Naive thymus-derived CD8-positive, alpha-beta T cell (primary cell): ENCODE results near the gene RAPGEF1. TPM values are rescaled to one million over a fixed set of nuclear protein-coding genes. Genes with fewer than 3 reads are reported as not detected.
A peak's percentile ranks its signal among the peaks of the same experiment; 100 is the strongest.
"Not testable (repeated sequence)": the region's sequence is repeated elsewhere in the genome, so short reads cannot be mapped to it uniquely, and the experiment has no call there.

ENCODE experiments used
- ATAC-seq, 2 donors: fragments of 150-1000 bp; cut with Tn5 transposase in 1 of 2; sonication (Bioruptor Pico), chemical (Tn5 transposase) in 1 of 2; 1 replicate in 1 of 2; 2 replicates in 1 of 2; pipeline ENCODE4 v1.10.0; 2021; ENCODE audit warnings: mild to moderate bottlenecking in 2 of 2, moderate library complexity in 2 of 2
- POLR2A ChIA-PET: fragments of 350-600 bp; sonication (Branson Sonifier 250); formaldehyde crosslinking; loops from one replicate; lab custom pipeline; 2021; ENCODE audit warnings: antibody characterized with exemption; lab: Charles Lee
- DNase-seq, 10 donors: peaks; one replicate each; pipeline versions ENCODE4 v3.0.0 to v3.0.0-alpha.2; 2020 to 2022
- H3K27ac Mint-ChIP-seq, 10 donors: one replicate each; pipeline ENCODE4 v1.8.0; 2020 to 2022; ENCODE audit warnings: mild to moderate bottlenecking in 10 of 10, mixed read lengths in 10 of 10, moderate library complexity in 4 of 10, inconsistent platforms in 1 of 10
- H3K27me3 Mint-ChIP-seq, 5 donors: one replicate each; pipeline ENCODE4 v1.8.0; 2021 to 2022; ENCODE audit warnings: mixed read lengths in 5 of 5
- H3K36me3 Mint-ChIP-seq, 3 donors: one replicate each; pipeline ENCODE4 v1.8.0; 2020 to 2022; ENCODE audit warnings: mixed read lengths in 3 of 3, mild to moderate bottlenecking in 2 of 3, inconsistent platforms in 1 of 3
- H3K4me1 Mint-ChIP-seq, 4 donors: one replicate each; pipeline ENCODE4 v1.8.0; 2021 to 2022; ENCODE audit warnings: mixed read lengths in 4 of 4
- H3K4me3 Mint-ChIP-seq, 10 donors: one replicate each; pipeline ENCODE4 v1.8.0; 2020 to 2022; ENCODE audit warnings: mild to moderate bottlenecking in 10 of 10, mixed read lengths in 10 of 10, moderate library complexity in 6 of 10, inconsistent platforms in 1 of 10
- H3K9me3 Mint-ChIP-seq, 9 donors: one replicate each; pipeline ENCODE4 v1.8.0; 2020 to 2022; ENCODE audit warnings: mixed read lengths in 9 of 9, mild to moderate bottlenecking in 3 of 9, inconsistent platforms in 1 of 9, moderate library complexity in 1 of 9
- polyA plus RNA-seq, 3 donors: library from polyadenylated mRNA; unstranded; fragments of 300-500 nt; fragmentation: Illumina TruSeq; gene quantifications; one replicate each; pipeline ENCODE4 v1.2.3, GENCODE V29; 2021
- total RNA-seq, 8 experiments: library from RNA in 2 of 8; stranded (reverse) in 2 of 8; gene quantifications; one replicate each; pipeline ENCODE4 v1.2.3 and lab custom pipeline; 2021 to 2026

RAPGEF1 gene
- total and polyA plus RNA-seq, 5 experiments from 2014 or later = 1.6 to 94.7 (median 9.0) TPM

DNA sequence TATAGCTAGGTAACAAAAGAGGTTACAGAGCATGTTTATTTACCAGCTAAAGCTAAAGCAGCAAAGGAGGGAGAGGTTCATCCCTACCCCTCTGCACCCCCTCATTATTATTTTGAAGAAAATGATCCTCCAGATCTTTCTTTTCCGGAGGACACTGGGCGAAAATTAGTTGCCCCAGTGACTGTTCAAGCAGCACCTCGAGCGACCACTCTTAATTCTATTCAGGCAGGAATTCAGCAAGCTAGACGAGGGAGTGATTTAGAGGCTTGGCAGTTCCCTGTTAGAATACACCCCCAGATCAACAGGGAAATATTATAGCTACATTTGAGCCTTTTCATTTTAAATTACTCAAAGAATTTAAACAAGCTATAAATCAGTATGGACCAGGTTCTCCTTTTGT lies 58.8 kb downstream of the RAPGEF1 start:
- ATAC-seq, DNase-seq, POLR2A ChIA-PET, H3K9me3 Mint-ChIP-seq, H3K27me3 Mint-ChIP-seq, H3K4me3 Mint-ChIP-seq, H3K36me3 Mint-ChIP-seq: not testable (repeated sequence)
- Mint-ChIP-seq H3K27ac (peak overlapping the region in 2 of 10 donors; percentile 41 to 66), H3K4me1 (peaks cover 50 to 89% (median 73%) of the 10 kb centered on the region in 4 donors)

DNA sequence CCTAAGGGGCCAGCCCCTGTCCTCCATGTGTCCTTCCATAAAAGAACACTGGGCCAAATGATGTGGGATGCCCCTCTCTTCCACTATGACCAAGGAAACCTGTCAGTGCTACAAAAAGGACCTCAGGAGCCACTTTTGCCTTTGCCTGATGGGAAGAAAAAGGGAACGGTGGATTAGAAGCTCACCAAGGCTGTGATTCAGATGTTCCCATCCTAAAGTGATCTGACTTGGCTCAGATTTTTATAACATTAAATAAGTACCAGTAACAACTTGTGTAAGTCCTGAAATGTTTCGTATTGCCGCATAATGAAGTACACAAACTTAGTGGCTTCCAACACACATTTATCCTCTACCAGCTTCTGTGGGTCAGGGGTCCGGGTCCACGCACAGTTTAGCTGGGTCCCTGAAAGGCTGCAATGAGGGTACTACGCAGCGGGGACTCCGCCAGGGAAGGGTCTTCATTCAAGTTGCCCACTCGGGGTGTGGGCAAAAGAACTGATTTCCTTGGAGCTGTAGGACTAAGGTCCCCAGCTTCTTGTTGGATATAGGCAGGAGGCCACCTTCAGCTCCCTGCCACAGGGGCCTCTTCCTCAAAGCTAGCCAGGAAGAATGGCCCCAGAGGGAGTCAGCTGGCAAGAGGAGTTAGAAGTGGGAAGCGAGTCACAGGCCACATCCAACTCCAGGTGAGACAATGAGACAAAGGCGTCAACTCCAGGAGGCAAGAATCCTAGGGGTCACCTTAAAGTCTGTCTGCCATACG lies 60.4 kb downstream of the RAPGEF1 start:
- POLR2A ChIA-PET = interaction anchor here (0.6 to 2.4 kb wide), 4 partner anchors 15 to 1629 kb away, joined by 3 to 10 read pairs (median 4); partner anchors contain the start of gene RAPGEF1
- ATAC-seq (no peak), DNase-seq (no peak)
- Mint-ChIP-seq H3K27ac (peak overlapping the region in 6 of 10 donors; percentile 25 to 98 (median 64)), H3K9me3 (no peaks in the 10 kb centered on the region), H3K36me3 (no peaks in the 10 kb centered on the region), H3K4me3 (peak overlapping the region in 2 of 10 donors; percentile 10 to 60), H3K4me1 (peaks cover 50 to 95% (median 84%) of the 10 kb centered on the region in 4 donors), H3K27me3 (no peaks in the 10 kb centered on the region)

DNA sequence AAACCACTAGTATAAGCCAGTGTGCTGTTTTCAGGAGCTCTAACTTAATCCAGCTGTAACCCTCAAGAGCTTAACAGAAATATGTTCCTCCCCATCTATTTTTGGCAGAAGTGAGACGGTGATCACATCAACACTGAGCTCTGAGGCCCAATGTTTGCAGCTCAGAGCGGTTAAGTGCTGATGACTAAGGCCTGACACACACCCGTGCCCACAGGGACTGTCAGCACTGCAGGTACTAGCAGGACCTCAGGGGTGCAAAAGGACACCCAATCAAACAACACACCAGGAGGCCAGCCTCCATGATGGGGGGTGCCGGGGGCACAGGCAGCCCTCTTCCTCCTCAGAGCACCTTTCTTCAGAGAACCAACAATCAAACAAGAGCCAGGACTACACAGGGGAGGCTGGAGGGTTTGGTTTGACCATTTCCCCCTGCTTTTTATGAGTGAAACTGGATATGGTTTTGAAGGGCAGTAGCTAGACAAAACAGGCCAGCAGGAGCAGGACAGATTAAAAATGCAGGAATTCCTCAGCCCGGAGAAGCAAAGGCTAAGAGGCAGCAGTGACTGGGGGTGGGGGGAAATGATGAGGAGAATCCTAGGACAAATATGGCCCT lies 61.3 kb downstream of the RAPGEF1 start:
- POLR2A ChIA-PET = interaction anchor here (0.6 to 2.4 kb wide), 5 partner anchors 14 to 1628 kb away, joined by 3 to 10 read pairs (median 4); partner anchors contain the start of gene RAPGEF1
- H3K4me1 Mint-ChIP-seq = peaks cover 50 to 94% (median 80%) of the 10 kb centered on the region in 4 donors
- H3K9me3 Mint-ChIP-seq = no peaks in the 10 kb centered on the region

DNA sequence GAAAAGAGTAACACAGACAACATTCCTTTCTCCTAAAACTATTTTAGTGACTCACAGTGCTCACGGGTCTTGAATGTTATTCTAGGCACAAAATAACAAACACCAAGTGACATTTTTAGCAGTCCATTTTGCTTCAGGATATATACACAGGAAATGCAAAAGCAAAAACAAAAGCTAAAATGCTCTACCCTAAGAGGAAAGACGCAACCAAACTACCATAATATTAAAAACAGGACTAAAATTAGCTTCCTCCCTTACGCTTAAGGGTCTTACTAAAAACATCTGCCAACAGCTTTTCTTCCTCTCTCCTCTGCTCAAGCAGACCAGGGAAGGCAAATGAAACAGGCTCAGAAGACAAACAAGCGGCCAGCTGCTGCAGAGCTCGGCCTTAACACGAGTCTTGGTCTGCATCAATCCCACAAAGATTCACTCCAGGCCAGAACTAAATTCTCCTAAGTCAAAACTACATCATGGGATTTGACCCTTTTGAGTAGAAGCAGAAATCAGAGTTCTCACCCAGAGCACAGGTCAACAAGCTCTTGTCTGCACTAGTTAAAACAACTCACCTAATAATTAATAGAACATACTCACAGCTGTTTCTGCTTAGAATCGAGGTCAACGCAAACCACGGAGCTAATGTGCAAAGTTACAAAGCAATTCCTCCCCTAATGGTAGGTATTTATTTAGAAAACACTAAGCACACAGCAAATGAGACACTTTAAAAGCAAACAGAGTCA lies 62.3 kb downstream of the RAPGEF1 start:
- Mint-ChIP-seq H3K9me3 (no peaks in the 10 kb centered on the region), H3K27ac (peak overlapping the region in 8 of 10 donors; percentile 40 to 98 (median 84)), H3K36me3 (peaks cover 0 to 2% (median 0%) of the 10 kb centered on the region in 3 donors), H3K4me1 (peaks cover 52 to 94% (median 79%) of the 10 kb centered on the region in 4 donors), H3K4me3 (peak overlapping the region in 9 of 10 donors; percentile 8 to 84 (median 68)), H3K27me3 (no peaks in the 10 kb centered on the region)
- ATAC-seq = peak in 1 of 2 donors; percentile 19
- DNase-seq = peak in 1 of 10 donors; percentile 11
- POLR2A ChIA-PET = interaction anchor here (0.6 to 2.4 kb wide), 3 partner anchors 13 to 178 kb away, joined by 4 to 10 read pairs (median 4); partner anchors contain the start of gene RAPGEF1

More for the DNA sequence above, 61.3 kb downstream of the RAPGEF1 start:
- ATAC-seq (peak; percentile 76 to 88), DNase-seq (peak in 6 of 10 donors; percentile 14 to 74 (median 31))
- Mint-ChIP-seq H3K27me3 (no peaks in the 10 kb centered on the region), H3K36me3 (peaks cover 0 to 2% (median 0%) of the 10 kb centered on the region in 3 donors), H3K4me3 (peak overlapping the region in 6 of 10 donors; percentile 60 to 84 (median 71)), H3K27ac (peak overlapping the region; percentile 24 to 98 (median 84))

DNA sequence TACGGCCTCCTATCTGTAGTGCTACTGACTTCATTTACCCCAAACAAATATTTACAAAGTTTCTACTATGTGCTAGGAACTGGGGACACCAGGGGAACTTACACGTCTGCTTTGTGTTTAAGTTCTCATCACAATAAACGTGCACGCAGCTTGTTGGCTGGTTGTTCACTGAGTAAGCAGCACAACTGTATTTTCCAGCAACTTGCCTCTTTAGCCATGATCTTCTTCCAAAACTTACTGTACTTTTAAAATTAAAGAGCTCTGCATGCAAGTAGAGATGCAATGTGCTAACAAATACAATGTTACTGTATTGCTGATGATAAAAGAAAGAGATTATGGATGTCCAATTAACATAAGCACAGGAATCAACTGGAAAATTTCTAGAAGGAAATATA lies 62.8 kb downstream of the RAPGEF1 start:
- Mint-ChIP-seq H3K4me1 (peaks cover 50 to 94% (median 76%) of the 10 kb centered on the region in 4 donors), H3K9me3 (no peaks in the 10 kb centered on the region), H3K27ac (peak overlapping the region in 6 of 10 donors; percentile 52 to 98 (median 88)), H3K27me3 (no peaks in the 10 kb centered on the region), H3K36me3 (peaks cover 0 to 2% (median 0%) of the 10 kb centered on the region in 3 donors), H3K4me3 (peak overlapping the region in 8 of 10 donors; percentile 34 to 84 (median 68))
- no peak for ATAC-seq
- POLR2A ChIA-PET = interaction anchor here (0.8 to 2.4 kb wide), 2 partner anchors 12 to 142 kb away, joined by 3 to 10 read pairs; no protein-coding TSS in a partner anchor
- DNase-seq = no peak

DNA sequence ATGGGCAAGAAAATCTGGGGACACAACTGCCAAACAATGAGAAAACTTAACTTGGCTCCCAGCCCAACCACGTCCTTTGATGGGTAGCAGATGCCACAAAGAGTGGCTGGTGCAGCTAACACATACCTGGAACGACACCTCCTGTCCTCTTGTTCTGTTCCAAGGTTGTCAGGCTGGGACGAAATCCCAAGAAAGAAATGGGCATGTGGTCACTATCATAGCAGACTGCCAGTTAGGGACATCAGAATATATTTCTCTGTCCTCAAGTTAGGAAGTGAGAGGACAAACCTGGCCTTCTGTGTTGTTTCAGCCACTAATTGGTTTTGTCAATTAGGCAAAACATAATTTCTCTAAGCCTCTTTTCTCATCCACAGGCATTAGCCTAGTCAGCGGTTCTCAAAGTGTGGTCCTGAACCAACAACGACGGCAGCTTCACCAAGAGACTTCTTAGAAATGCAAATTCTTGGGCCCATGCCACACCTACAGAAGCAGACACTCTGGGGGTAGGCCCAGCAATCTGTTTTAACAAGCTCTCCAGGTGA lies 63.4 kb downstream of the RAPGEF1 start:
- Mint-ChIP-seq H3K9me3 (no peaks in the 10 kb centered on the region), H3K27me3 (no peaks in the 10 kb centered on the region), H3K4me3 (peak overlapping the region in 8 of 10 donors; percentile 38 to 84 (median 65)), H3K4me1 (peaks cover 50 to 94% (median 76%) of the 10 kb centered on the region in 4 donors), H3K27ac (peak overlapping the region in 8 of 10 donors; percentile 3 to 98 (median 86)), H3K36me3 (peaks cover 0 to 2% (median 0%) of the 10 kb centered on the region in 3 donors)
- ATAC-seq (peak; percentile 80 to 83), DNase-seq (peak in 9 of 10 donors; percentile 34 to 78 (median 64))
- POLR2A ChIA-PET = interaction anchor here (0.8 to 0.9 kb wide), 2 partner anchors 16 to 141 kb away, joined by 3 read pairs; no protein-coding TSS in a partner anchor

DNA sequence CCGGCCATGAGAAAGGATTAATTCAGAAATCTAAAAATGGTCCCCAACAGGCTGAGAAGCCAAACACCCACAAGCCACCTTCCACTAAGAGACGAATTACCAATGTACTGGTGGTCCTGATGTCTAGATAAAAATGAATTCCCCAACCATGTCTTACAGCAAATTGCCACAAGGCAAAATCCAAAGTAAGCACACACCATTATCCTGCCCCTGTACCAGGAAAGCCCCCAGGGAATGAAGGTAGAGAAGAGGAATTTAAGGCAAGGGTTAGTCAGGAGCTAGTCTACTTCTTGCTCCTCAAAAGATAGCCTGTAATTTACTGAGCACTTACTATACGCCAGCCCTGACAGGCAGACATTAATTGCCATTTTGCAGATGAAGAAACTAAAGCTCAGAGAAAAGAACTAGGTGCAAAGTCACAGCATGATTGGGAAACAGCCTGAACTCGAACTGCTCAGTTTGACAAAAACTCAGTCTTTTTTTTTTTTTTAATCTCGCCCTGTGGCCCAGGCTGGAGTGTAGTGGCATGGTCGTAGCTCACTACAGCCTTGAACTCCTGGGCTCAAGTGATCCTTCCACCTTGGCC lies 64.3 kb downstream of the RAPGEF1 start:
- DNase-seq (no peak), ATAC-seq (no peak)
- no peaks in the 10 kb centered on the region for H3K27me3 Mint-ChIP-seq
- POLR2A ChIA-PET = interaction anchor here (0.9 to 1.0 kb wide), 2 partner anchors 17 to 33 kb away, joined by 3 to 6 read pairs; no protein-coding TSS in a partner anchor
- peak overlapping the region in 2 of 10 donors; percentile 31 to 84 for H3K4me3 Mint-ChIP-seq
- peaks cover 0 to 2% (median 0%) of the 10 kb centered on the region in 3 donors for H3K36me3 Mint-ChIP-seq
- H3K9me3 Mint-ChIP-seq = no peaks in the 10 kb centered on the region
- peaks cover 52 to 98% (median 78%) of the 10 kb centered on the region in 4 donors for H3K4me1 Mint-ChIP-seq
- peak overlapping the region in 8 of 10 donors; percentile 21 to 98 (median 78) for H3K27ac Mint-ChIP-seq

DNA sequence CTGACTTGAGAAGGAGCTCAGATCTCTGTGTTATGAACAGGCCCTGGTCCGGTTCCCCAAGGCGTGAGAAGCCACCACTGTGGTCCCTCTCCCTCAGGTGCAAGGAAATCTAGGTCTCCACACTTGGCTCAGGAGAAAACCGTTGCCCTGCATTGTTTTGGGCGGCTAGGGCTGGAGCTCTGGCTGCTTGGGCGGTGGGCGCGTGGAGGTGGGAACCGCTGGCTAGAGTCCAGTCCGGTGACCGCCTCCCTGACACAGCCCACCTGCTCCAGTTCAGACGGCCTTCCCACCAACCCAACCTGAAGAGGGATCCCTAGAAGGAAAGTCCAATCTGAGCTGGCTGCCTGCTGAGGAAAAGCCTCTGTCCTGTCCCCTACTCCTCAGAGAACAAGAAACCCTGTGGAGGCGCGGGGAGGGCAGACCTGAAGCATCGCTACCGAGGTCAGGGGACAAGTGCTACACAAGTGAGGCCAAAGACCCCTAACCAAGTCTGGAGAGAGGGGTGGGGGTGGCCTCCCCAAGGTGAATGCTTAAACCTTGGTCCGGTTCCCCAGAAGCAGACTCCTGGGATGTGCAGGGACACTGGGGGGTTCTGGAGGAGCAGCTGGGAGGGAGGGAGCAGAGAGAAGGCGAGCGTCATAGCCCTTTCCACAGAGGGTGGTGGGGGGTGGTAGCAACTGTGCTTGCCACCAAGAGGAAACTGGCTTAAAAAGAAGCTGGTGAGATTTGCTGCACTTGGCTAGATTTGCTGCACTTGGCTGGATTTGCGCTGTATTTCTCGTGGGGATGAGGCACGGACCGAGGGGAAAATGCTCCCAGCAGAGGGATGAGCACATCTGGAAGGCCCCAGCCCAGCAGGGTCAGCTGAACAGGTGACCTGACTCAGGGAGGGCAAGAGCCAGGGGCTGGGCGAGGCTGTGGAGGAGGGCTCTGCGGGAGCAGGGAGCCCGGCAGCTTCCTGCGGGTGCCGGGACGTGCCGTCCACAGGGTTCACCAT lies 65.2 kb downstream of the RAPGEF1 start:
- Mint-ChIP-seq H3K27me3 (no peaks in the 10 kb centered on the region), H3K4me1 (peaks cover 51 to 98% (median 79%) of the 10 kb centered on the region in 4 donors), H3K36me3 (peaks cover 0 to 2% (median 0%) of the 10 kb centered on the region in 3 donors), H3K27ac (peak overlapping the region in 5 of 10 donors; percentile 55 to 98 (median 65)), H3K9me3 (no peaks in the 10 kb centered on the region), H3K4me3 (peak overlapping the region in 5 of 10 donors; percentile 27 to 84 (median 51))
- POLR2A ChIA-PET = interaction anchor here (1.0 kb wide), 1 partner anchor 32 kb away, joined by 6 read pairs; no protein-coding TSS in a partner anchor
- DNase-seq (no peak), ATAC-seq (no peak)

DNA sequence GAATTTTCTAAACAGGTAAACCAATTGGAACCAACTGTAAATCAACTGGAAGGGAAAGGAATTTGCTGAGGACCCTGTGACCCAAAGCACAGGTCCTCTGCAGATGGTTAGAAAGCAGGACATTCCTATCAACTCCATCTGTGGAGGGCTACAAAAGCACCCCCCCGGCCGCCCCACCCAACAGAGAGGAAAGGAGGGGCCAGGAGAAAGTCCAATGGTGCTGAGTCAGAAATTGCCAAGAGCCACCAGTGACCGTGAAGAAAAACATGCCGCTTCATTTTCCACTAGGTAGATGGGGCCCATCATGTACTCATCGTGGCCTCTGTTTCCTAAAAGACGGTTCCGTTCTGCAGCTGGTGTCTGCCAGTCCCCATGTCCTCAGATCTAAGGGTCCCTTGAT lies 66.3 kb downstream of the RAPGEF1 start:
- ATAC-seq = no peak
- Mint-ChIP-seq H3K27ac (peak overlapping the region in 4 of 10 donors; percentile 14 to 96 (median 48)), H3K4me1 (peaks cover 51 to 98% (median 79%) of the 10 kb centered on the region in 4 donors), H3K36me3 (peaks cover 0 to 2% (median 0%) of the 10 kb centered on the region in 3 donors), H3K4me3 (peak overlapping the region in 1 of 10 donors; percentile 36), H3K27me3 (no peaks in the 10 kb centered on the region), H3K9me3 (no peaks in the 10 kb centered on the region)
- POLR2A ChIA-PET = no interaction called here
- DNase-seq = no peak

DNA sequence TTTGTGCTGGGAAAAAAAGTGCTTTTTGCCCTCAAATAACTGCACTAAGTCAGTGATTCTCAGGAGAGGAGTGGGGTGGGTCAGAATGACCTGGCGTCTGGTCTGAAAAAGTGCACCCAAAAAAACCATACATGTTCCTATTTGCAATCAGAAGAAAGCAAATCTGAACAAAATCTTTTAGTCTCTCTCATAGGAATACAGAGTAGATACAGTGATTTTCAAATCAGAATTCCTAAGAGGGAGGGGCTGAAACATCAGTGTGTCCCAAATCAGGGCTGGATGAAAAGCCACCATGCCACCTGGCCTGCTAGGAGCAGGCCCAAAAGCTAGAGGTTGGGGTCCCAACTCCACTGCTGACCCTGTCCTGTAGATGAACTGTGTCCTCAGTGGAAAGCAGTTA lies 66.8 kb downstream of the RAPGEF1 start:
- Mint-ChIP-seq H3K9me3 (no peaks in the 10 kb centered on the region), H3K27me3 (no peaks in the 10 kb centered on the region), H3K4me1 (peaks cover 49 to 97% (median 79%) of the 10 kb centered on the region in 4 donors), H3K36me3 (peaks cover 0 to 2% (median 0%) of the 10 kb centered on the region in 3 donors), H3K4me3 (no peak overlapping the region), H3K27ac (peak overlapping the region in 7 of 10 donors; percentile 14 to 96 (median 58))
- DNase-seq (no peak), ATAC-seq (no peak)
- POLR2A ChIA-PET = no interaction called here
